Activated CD8-positive, alpha-beta memory T cell treated with anti-CD3 and anti-CD28 coated beads, Interleukin-2, amount 10 ng/mL, durations not matched to agents 7 days and 5 days (primary cell): ENCODE results near the gene RUFY1. TPM values are rescaled to one million over a fixed set of nuclear protein-coding genes. Genes with fewer than 3 reads are reported as not detected.

Experiments
- ATAC-seq: fragments of 150-1000 bp; cut with Tn5 transposase; one replicate; pipeline ENCODE4 v1.10.0; 2021; ENCODE audit warnings: moderate library complexity
- CTCF ChIA-PET: fragments of 350-600 bp; sonication (Branson Sonifier 250); formaldehyde crosslinking; loops from one replicate; lab custom pipeline; 2021; ENCODE audit warnings: antibody characterized with exemption; lab: Charles Lee
- DNase-seq: peaks from one replicate; pipeline ENCODE4 v3.0.0-alpha.2; 2020
- H3K27ac Mint-ChIP-seq: one replicate; pipeline ENCODE4 v1.8.0; 2021; ENCODE audit warnings: mild to moderate bottlenecking, mixed read lengths
- H3K27me3 Mint-ChIP-seq: one replicate; pipeline ENCODE4 v1.8.0; 2021; ENCODE audit warnings: mixed read lengths
- H3K36me3 Mint-ChIP-seq: one replicate; pipeline ENCODE4 v1.8.0; 2021; ENCODE audit warnings: mild to moderate bottlenecking, mixed read lengths
- H3K4me1 Mint-ChIP-seq: one replicate; pipeline ENCODE4 v1.8.0; 2021; ENCODE audit warnings: mixed read lengths
- H3K4me3 Mint-ChIP-seq: one replicate; pipeline ENCODE4 v1.8.0; 2021; ENCODE audit warnings: mild to moderate bottlenecking, moderate library complexity, mixed read lengths
- H3K9me3 Mint-ChIP-seq: one replicate; pipeline ENCODE4 v1.8.0; 2022; ENCODE audit warnings: low read depth, mixed read lengths
- total RNA-seq, 2 experiments: library from RNA; stranded (reverse); gene quantifications; one replicate each; pipeline ENCODE4 v1.2.3, GENCODE V29; 2021

Gene RUFY1
- total RNA-seq, 2 experiments from 2014 or later = 37.4 to 37.9 TPM

DNA sequence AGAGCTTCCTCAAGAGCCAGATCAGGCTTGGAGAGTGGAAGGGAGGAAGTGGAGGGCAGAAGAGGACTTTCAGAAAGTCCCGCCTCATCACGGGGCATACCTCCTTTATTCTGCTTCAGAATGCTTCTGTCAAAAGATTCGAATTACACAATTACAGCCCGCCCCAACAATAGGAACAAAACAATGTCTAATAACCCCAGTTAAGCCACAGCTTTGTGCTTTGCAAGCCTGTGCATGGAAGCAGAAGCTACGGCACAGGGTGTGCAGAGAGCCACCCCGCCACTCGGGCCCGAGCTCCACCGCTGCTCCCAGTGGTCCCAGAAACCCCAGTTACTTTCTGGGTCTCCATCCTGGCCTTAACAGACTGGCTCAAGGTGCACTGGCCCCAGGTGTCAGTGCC lies 49.6 kb downstream of the RUFY1 start:
- Mint-ChIP-seq H3K4me1 (no peaks in the 10 kb centered on the region), H3K27me3 (no peaks in the 10 kb centered on the region), H3K27ac (peak overlapping the region; percentile 56), H3K4me3 (no peak overlapping the region), H3K36me3 (peaks cover 23% of the 10 kb centered on the region), H3K9me3 (no peaks in the 10 kb centered on the region)
- CTCF ChIA-PET = interaction anchor here (1.0 kb wide), 1 partner anchor 24 kb away, joined by 3 read pairs; the partner anchor contains the start of gene HNRNPH1
- ATAC-seq (no peak), DNase-seq (no peak)

DNA sequence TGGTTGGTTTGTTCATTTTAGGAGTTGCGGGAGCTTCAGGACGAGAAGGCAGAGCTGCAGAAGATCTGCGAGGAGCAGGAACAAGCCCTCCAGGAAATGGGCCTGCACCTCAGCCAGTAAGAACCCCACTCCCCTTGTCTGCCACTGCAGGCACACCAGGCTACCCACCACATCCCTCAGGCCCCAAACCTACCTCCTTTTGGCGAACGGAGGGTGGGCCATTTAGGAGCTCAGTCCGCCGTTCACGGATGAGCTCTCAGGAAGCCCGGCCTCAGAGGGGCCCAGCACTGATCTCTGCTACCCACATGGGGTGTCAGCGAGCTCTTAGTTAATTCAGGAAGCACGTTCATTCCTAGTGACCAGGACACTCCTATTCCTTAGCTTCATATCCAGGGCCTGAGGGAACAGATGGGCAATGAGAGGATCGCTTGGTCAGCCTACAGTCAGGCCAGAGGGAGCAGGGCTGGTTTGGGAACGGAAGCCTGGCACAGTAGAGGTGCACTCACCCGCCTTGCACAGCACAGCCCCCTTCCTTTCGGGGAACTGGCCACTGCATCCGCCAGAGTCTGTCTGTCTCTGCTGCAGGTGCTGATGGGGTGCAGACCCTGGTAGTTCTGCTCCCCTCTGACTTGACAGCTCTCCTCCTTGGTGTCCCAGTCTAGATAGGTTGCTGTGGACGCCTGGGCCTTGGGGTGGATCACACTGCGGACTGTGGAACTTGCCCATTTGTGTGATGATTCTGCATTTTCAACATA lies 51.7 kb downstream of the RUFY1 start:
- H3K27ac Mint-ChIP-seq = no peak overlapping the region
- CTCF ChIA-PET = no interaction called here
- H3K4me1 Mint-ChIP-seq = no peaks in the 10 kb centered on the region
- DNase-seq (no peak), ATAC-seq (no peak)
- H3K9me3 Mint-ChIP-seq = no peaks in the 10 kb centered on the region
- peaks cover 14% of the 10 kb centered on the region for H3K36me3 Mint-ChIP-seq
- H3K4me3 Mint-ChIP-seq = no peak overlapping the region
- no peaks in the 10 kb centered on the region for H3K27me3 Mint-ChIP-seq

DNA sequence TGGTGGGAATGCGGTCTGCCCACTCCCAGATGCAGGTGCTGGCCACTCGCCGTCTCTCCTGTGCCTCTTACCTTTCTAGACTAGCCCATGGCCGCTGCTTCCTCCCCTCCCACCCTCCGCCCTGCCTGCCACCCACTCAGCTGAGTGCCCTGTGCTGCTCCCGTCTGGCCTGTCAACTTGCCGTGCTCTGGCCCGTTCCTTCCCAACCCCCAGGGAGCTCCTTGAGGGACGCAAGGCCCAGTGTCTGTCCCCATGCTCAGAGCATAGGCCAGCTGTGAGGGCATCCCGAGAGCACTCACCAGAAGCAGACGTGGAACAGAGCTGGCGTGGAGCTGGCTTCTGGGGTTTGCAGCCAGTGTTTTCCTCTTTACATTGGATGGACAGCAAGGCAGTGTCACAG lies 53.0 kb downstream of the RUFY1 start:
- Mint-ChIP-seq H3K36me3 (peaks cover 15% of the 10 kb centered on the region), H3K27ac (no peak overlapping the region)
- CTCF ChIA-PET = no interaction called here

DNA sequence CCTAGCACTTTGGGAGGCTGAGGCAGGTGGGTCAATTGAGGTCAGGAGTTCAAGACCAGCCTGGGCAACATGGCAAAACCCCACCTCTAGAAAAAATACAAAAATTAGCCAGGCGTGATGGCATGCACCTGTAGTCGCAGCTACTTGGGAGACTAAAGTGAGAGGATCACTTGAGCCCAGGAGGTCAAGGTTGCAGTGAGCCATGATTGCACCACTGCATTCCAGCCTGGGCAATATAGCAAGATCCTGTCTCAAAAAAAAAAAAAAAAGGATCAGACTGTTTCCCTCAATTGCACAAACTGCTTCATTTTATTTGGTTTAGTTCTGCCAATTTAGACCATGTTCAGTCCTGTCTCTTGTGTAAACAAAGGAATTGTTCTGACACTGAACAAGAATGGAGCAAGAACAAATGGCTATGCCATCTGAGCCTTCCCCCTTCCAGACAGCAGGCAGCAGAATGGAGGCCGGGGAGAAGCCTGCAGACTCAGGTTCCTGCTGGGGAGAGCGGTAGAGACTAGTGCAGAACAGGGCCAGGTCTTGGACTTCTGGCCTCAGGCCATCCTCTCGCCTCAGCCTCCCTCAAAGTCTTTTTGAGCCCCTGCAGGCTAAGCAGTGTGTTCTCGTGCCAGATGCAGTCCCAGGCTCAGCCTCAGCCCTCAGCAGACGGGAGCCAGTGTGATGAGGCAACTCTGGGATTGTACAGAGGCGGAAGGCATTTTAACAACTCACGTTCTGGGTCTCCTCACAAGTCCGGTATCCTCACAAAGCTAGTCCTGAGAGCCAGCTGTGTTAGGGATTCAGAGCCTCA lies 54.9 kb downstream of the RUFY1 start:
- CTCF ChIA-PET = no interaction called here
- no peak for DNase-seq
- peaks cover 21% of the 10 kb centered on the region for H3K36me3 Mint-ChIP-seq
- H3K9me3 Mint-ChIP-seq = no peaks in the 10 kb centered on the region
- ATAC-seq = no peak
- no peaks in the 10 kb centered on the region for H3K27me3 Mint-ChIP-seq
- H3K4me3 Mint-ChIP-seq = no peak overlapping the region
- H3K27ac Mint-ChIP-seq = no peak overlapping the region
- peaks cover 27% of the 10 kb centered on the region for H3K4me1 Mint-ChIP-seq

More for the DNA sequence above, 53.0 kb downstream of the RUFY1 start:
- H3K4me1 Mint-ChIP-seq = peaks cover 10% of the 10 kb centered on the region
- H3K9me3 Mint-ChIP-seq = no peaks in the 10 kb centered on the region
- H3K27me3 Mint-ChIP-seq = no peaks in the 10 kb centered on the region
- no peak overlapping the region for H3K4me3 Mint-ChIP-seq
- ATAC-seq (no peak), DNase-seq (no peak)

DNA sequence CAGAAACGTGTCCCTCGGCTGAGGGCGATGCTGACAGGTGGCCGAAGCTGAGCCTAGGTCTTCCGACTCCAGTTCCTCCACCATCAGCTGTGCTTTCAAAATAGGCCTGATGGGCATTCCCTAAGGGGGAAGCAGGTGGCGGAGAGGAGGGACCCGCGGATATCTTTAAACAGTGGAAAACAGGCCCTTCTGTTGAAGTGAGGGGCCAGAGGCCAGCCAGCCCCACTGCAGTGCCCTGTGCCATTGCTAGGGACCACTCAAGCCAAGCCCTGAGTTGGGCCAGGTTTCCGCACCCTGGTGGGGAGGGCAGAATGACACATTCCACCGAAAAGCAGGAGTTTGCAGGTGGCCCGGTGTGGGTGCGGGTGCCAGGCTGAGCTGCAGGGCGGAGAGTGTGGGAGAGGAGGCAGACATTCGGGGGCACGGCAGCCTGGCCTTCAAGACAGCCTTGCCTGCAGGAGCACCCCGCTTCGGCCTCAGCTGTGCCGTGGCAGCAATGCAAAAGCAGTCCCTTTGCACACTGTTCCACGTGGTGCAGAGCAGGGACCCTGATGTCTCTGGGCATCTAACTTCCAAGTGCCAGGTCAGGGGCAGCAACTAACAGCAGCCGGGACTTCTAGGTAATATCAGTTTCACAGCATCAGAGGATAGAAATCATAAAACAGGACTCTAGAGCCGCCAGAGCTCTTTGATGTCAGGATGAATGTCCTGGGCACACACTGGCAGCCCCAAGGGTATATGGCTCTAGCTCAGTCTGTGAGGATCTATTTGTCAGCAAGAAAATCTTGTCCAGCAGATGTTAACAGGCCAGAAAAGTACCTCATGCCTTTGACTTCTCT lies 55.9 kb downstream of the RUFY1 start:
- Mint-ChIP-seq H3K27me3 (no peaks in the 10 kb centered on the region), H3K36me3 (peaks cover 29% of the 10 kb centered on the region), H3K4me1 (peaks cover 36% of the 10 kb centered on the region), H3K9me3 (no peaks in the 10 kb centered on the region), H3K4me3 (no peak overlapping the region), H3K27ac (no peak overlapping the region)
- no peak for ATAC-seq
- CTCF ChIA-PET = no interaction called here
- DNase-seq = no peak

DNA sequence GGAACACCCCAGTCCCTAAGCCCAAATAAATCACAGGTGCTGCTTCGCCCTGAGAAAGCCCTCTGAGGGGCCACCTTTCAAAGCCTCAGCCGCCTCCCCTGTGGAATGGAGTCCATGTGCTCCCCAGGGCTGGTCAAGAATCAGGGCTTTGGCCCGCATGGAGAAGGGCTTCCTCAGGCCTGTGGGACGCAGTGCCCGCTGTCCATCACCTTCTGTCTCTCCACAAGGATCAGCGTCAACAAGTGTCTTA lies 56.5 kb downstream of the RUFY1 start:
- peaks cover 32% of the 10 kb centered on the region for H3K36me3 Mint-ChIP-seq
- H3K4me1 Mint-ChIP-seq = peaks cover 38% of the 10 kb centered on the region
- ATAC-seq (no peak), DNase-seq (no peak)
- H3K27ac Mint-ChIP-seq = no peak overlapping the region
- CTCF ChIA-PET = no interaction called here
- no peak overlapping the region for H3K4me3 Mint-ChIP-seq
- H3K9me3 Mint-ChIP-seq = no peaks in the 10 kb centered on the region
- no peaks in the 10 kb centered on the region for H3K27me3 Mint-ChIP-seq

DNA sequence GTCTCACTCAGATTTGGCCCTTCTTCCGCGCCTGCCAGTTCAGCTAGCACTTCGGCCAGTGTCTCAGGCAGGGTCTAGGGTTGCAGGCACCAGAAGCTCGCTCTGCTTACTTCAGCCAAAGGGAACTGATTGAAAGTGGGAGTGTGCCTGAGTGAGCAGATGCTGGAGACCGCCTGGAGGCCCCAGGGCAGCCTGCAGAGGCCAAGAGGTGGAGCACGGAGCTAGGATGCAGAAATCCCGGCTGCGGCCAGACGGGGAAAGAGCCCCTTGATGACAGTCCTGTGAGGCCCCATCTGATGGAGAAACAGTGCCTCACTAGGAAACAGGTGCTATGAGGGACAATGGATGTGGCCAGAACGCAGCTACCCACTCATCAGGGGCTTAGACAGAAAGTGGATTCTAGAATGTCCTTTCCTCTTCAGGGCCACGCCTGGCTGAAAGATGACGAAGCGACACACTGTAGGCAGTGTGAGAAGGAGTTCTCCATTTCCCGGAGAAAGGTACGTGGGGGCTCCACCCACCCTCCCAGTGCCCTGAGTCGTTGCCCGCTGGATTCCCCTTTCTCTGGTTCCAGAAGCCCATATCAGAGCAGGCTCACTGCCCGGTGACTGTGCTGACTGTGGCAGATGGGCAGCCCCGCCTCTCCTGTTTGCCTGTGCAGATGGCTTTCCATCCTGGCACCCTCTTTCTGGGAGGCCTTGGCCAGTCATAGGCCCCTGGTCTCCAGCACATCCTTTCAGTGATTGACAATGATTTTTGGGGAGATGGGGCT lies 57.0 kb downstream of the RUFY1 start:
- H3K27me3 Mint-ChIP-seq = no peaks in the 10 kb centered on the region
- peaks cover 40% of the 10 kb centered on the region for H3K4me1 Mint-ChIP-seq
- H3K36me3 Mint-ChIP-seq = peaks cover 34% of the 10 kb centered on the region
- no peaks in the 10 kb centered on the region for H3K9me3 Mint-ChIP-seq
- peak overlapping the region; percentile 78 for H3K27ac Mint-ChIP-seq
- H3K4me3 Mint-ChIP-seq = no peak overlapping the region
- DNase-seq (no peak), ATAC-seq (no peak)
- CTCF ChIA-PET = interaction anchor here (0.7 to 1.6 kb wide), 3 partner anchors 9 to 21 kb away, joined by 3 to 8 read pairs (median 3); partner anchors contain the start of gene HNRNPH1

DNA sequence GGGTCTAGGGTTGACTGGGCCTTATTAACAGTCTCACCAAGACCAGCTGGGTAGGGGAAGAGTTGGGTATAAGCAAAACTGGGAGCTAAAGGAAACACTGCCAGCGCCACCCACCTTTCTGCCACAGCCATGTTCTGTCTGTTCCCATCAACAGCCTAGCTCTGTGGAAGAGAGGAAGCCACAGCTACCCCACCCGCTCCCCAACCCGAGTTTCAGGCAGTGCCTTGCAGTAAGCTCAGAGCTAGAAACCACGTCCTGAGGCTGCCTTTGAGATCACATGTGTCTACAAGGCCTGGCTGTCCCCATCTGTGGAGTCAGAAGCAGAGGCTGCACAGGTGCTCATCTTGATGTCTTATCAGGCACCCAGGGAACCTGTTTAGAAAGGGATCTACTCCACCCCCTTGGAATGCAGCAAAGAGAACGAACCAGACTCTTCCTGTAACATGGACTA lies 57.8 kb downstream of the RUFY1 start:
- ATAC-seq = peak; percentile 73
- Mint-ChIP-seq H3K27me3 (no peaks in the 10 kb centered on the region), H3K9me3 (no peaks in the 10 kb centered on the region), H3K27ac (peak overlapping the region; percentile 78), H3K36me3 (peaks cover 38% of the 10 kb centered on the region), H3K4me1 (peaks cover 45% of the 10 kb centered on the region), H3K4me3 (no peak overlapping the region)
- peak; percentile 85 for DNase-seq
- CTCF ChIA-PET = interaction anchor here (0.7 to 1.6 kb wide), 3 partner anchors 10 to 20 kb away, joined by 3 to 8 read pairs (median 3); partner anchors contain the start of gene HNRNPH1

DNA sequence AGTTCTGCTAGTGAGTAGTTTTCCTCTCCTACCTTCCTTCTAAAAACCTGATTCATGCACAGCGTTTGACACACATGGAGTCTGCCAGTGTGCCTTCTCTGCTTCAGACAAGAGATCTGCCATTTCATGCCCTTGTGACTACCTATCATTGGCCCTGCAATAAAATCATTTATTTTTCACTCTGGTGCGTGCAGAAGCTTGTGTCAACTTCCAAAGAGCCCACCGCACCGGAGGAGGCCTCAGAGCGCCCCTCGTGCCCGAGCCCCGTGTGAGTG lies 59.4 kb downstream of the RUFY1 start:
- peaks cover 47% of the 10 kb centered on the region for H3K36me3 Mint-ChIP-seq
- H3K27me3 Mint-ChIP-seq = no peaks in the 10 kb centered on the region
- H3K27ac Mint-ChIP-seq = peak overlapping the region; percentile 5
- H3K9me3 Mint-ChIP-seq = no peaks in the 10 kb centered on the region
- no peak overlapping the region for H3K4me3 Mint-ChIP-seq
- peaks cover 53% of the 10 kb centered on the region for H3K4me1 Mint-ChIP-seq
- DNase-seq (no peak), ATAC-seq (no peak)
- CTCF ChIA-PET = no interaction called here

DNA sequence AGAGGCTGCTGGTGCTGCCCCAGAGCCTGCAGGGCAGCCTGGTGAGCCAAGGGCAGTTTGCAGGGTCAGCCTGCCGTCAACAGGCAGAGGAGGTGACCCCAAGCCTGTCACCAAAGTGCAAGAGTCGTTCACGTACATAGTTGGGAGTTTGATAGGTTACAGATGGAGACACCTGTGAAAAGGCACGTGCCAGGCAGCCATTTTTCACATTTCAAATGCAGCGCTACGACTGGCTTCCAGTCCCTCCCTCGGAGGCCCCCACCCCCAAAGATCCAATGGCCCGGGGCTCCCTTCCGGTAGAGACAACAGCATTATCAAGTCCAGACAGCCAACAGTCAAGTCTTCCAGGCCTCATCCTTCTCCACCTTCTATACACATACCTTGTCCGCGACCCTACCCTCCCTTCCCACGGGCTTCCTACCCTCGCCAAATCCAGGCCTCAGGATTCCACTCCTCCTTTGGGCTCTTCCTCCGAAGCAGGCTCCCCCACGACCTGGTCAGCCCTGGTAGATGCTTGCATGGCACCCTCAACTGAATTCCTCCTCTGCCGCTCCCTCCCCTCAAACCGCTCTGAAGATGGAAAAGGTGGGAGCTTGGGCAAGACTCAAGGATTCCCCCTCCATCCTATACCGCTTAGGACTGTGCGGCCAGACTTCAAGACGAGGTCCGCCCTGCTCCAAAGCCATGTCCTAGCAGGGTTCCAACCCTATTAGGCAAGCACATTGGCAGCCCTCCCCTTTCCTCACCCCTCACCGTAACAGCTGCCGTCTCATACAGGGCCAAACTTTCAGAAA lies 60.0 kb downstream of the RUFY1 start:
- CTCF ChIA-PET = interaction anchor here (4.8 kb wide), 1 partner anchor 12 kb away, joined by 35 read pairs; the partner anchor contains the start of gene HNRNPH1
- no peak for ATAC-seq

DNA sequence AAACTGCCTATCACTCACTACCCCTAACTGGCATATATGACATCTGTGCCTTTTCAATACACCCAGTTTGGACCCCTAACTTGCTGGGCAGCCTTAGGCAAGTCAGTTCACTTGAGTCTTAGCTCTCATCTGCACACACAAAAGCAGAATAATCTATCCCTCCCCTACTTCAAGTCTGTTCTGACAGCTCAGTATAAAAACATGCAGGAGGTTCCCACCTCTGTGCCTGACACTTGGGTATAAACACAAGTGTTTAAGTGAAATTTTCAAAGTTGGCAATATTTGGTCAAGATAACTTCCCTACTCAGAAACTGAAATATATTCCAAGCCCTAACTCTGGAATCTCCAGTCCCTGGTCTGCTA lies 60.5 kb downstream of the RUFY1 start:
- Mint-ChIP-seq H3K27ac (peak overlapping the region; percentile 10), H3K4me1 (peaks cover 58% of the 10 kb centered on the region), H3K36me3 (peaks cover 56% of the 10 kb centered on the region), H3K4me3 (no peak overlapping the region), H3K9me3 (no peaks in the 10 kb centered on the region), H3K27me3 (no peaks in the 10 kb centered on the region)
- no peak for DNase-seq
- CTCF ChIA-PET = interaction anchor here (4.8 kb wide), 1 partner anchor 11 kb away, joined by 35 read pairs; the partner anchor contains the start of gene HNRNPH1
- ATAC-seq = no peak

More for the DNA sequence above, 60.0 kb downstream of the RUFY1 start:
- Mint-ChIP-seq H3K27me3 (no peaks in the 10 kb centered on the region), H3K4me1 (peaks cover 54% of the 10 kb centered on the region), H3K27ac (no peak overlapping the region), H3K36me3 (peaks cover 52% of the 10 kb centered on the region), H3K4me3 (no peak overlapping the region), H3K9me3 (no peaks in the 10 kb centered on the region)
- DNase-seq = no peak
